Measurements from ENCODE around the gene EVA1C. TPM values are rescaled to one million over a fixed set of nuclear protein-coding genes. Genes with fewer than 3 reads are reported as not detected.

The EVA1C gene
- total and polyA plus RNA-seq, 9 of the 15 experiments (the other 6 are each of a cell fraction or from before 2014, with no cell fraction given), result 0.22 TPM; not detected in 8

- TF ChIP-seq MEF2D (tag; conservative IDR thresholded peaks at IDR 0.05; ENCODE audit: low read depth) (0 out of 2 replicates have a peak, but pooled peaks have one; percentile 38), ADNP (tag; IDR thresholded peaks at IDR 0.05) (no peak), CHD4 (IDR thresholded peaks at IDR 0.05; ENCODE audit: insufficient read depth, insufficient replicate concordance, low read depth, low read length, poor library complexity, severe bottlenecking) (no peak), THRAP3 (IDR thresholded peaks at IDR 0.05; ENCODE audit: borderline replicate concordance) (no peak), ZEB2 (IDR thresholded peaks at IDR 0.05) (no peak), ZNF408 (CRISPR knock-in tag; IDR thresholded peaks at IDR 0.05; ENCODE audit: low read depth) (no peak), FOXK1 (CRISPR knock-in tag; IDR thresholded peaks at IDR 0.05; ENCODE audit: borderline replicate concordance) (no peak), KLF16 (IDR thresholded peaks at IDR 0.05) (no peak), ZBTB5 (IDR thresholded peaks at IDR 0.05) (no peak), ZNF263 (CRISPR knock-in tag; IDR thresholded peaks at IDR 0.05; ENCODE audit: borderline replicate concordance) (0 out of 2 replicates have a peak, but pooled peaks have one; percentile 10), ZNF584 (CRISPR knock-in tag; IDR thresholded peaks at IDR 0.05; ENCODE audit: low read depth) (no peak; the same call in 1 of the 2 replicates), CBX5 (IDR thresholded peaks at IDR 0.05; ENCODE audit: borderline replicate concordance, low read depth) (no peak), ZNF764 (CRISPR knock-in tag; IDR thresholded peaks at IDR 0.05; ENCODE audit: low read depth) (no peak), CREB3 (tag; conservative IDR thresholded peaks at IDR 0.05; ENCODE audit: low read depth) (no peak; the same call in 1 of the 2 replicates), ETS2 (tag; IDR thresholded peaks at IDR 0.05; ENCODE audit: borderline replicate concordance, poor library complexity, severe bottlenecking) (no peak), SMAD4 (CRISPR knock-in tag; conservative IDR thresholded peaks at IDR 0.05) (peak; percentile 92), TOE1 (IDR thresholded peaks at IDR 0.05; ENCODE audit: borderline replicate concordance) (peak; percentile 68; the same call in 1 of the 2 replicates), TOE1 (CRISPR knock-in tag; IDR thresholded peaks at IDR 0.05; ENCODE audit: borderline replicate concordance, low read depth) (no peak), ESRRB (CRISPR knock-in tag; IDR thresholded peaks at IDR 0.05; ENCODE audit: borderline replicate concordance) (no peak), ZC3H8 (IDR thresholded peaks at IDR 0.05) (no peak), DPF2 (IDR thresholded peaks at IDR 0.05) (no peak), ELF4 (CRISPR knock-in tag; IDR thresholded peaks at IDR 0.05) (0 out of 2 replicates have a peak, but pooled peaks have one; percentile 24), GABPA (tag; conservative IDR thresholded peaks at IDR 0.05; ENCODE audit: low read depth) (peak; percentile 96), HLTF (IDR thresholded peaks at IDR 0.05) (no peak; the same call in 1 of the 2 replicates), CCAR2 (IDR thresholded peaks at IDR 0.05; ENCODE audit: low read depth, low read length) (no peak), ELK1 (CRISPR knock-in tag; IDR thresholded peaks at IDR 0.05) (no peak)
These were observed 19.4 kb upstream of the EVA1C start, which contains the start of gene URB1 (continued) for GRCh38 chr21:32392880-32393676.
